ENCODE measurements around the gene CD52.

The CD52 gene

DNA sequence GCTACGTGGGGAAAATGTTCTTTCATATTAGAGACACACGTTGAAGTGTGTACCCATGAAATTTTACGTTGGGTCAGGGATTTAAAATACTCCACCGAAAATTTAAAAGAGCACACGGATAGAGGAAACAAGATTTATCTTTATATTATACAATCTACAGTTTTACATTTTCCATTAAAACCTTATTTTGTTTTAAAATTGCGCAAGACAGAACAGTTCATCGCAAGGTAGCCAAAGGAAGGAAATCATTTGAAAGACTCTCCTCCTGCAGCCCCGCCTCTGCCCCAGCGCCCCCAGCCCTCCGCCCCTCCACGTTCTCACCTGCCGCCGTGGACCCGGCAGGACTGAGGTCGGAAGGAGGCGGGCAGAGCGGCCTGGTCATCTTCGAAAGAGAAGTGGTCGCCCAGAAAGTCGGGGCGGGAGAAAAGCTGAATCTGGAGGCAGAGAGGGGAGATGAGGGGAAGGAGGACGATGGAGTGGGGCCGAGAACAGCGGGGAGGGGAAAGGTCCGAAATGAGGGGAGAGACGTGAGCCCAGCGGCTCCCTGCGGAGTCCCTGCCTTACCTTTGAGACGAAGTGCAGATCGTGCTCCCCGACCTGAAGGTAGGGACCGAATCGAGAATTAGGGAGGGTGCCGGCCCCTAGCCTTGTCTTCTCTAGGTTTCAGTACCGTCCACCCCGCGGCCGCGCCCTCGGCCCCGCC lies 18.2 kb downstream of the CD52 start:
- no peak for DNase-seq (ENCODE audit: low read depth)

DNA sequence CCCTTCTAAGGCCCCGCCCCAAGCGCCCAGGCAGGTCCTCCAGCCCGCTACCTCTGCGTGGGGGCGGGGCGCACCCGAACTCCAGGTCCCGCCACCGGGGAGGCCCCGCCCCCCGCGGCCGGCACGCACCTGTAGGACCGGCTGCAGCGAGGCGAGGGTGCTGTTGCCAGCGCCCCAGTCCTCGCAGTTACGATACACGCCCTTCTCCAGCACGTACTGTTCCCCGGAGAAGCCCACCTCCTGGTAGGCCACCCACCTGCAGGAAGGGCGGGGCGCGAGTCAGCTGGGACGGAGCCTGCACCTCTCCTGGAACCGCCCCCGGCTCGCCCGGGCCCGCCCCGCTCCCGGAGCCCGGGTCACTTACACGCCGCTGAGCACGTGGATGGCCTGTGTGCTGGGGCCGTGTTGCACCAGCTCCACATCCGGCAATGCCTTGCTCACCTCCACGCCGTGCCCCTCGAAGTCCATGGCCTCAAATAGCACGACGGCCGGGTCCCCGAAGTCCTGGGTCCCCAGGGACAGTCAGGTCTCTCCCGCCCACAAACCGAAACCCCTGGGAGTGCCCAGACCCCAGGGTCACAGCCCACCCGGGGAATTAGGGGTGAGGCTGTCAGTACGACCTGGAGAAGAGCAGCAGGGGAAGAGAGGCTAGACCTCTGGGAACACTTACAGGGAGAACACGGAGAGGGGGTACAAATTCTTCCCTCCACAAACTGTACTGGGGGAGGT lies 18.9 kb downstream of the CD52 start:
- DNase-seq (ENCODE audit: low read depth): peak; percentile 76

DNA sequence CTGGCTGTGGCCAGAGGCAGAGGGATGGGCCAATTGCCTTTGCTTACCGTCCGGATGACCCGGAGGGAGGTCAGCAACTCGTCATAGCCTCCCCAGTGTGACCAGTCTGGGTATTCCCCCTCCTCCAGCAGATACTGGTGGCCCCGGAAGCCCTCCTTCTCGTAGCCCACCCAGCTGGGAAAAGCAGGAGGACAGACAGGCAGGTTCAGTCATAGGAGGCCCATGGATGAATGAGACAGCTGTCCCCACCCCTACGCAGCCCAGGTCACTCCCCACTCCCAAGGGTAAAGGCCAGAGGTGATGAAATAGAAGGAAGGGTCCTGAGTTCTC lies 19.4 kb downstream of the CD52 start:
- no peak for DNase-seq (ENCODE audit: low read depth)

DNA sequence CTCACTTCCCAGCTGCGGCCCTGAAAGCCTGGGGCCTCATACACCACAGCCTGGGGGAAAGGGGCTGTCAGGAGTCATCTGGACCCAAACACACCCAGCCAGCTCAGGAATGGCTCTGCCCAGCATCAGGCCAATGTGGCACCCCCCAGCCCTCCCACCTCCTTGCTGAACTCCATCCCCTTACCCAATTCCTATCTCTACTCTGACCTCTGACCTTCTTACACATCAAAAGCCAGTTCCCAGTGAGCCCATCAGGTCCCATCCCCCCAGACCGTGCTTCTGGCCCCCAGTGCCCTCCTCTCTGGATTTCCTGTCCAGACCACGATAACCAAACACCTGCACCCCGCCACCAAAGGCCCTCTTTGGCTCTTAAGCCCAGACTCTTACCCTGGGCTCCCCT lies 19.9 kb downstream of the CD52 start:
- no peak for DNase-seq (ENCODE audit: low read depth)

DNA sequence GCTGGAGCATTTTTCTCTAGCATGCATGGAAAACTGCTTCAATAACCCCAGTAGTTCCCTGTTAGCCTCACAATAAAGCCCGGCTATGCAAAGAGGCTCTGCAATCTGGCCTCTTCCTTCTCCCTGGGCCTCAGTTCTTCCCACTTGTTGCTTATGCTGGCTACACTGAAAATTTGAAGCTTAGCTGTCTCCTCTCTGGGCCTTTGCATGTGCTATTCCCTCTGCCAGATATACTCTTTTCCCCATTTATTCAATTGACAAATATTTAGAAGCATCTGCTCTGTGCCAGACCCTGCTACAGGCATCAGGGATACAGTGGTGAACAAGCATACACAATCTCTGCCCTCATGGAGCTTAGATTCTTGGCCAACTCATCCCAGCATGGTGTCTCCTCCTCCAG lies 20.9 kb downstream of the CD52 start:
- DNase-seq (ENCODE audit: low read depth): no peak

DNA sequence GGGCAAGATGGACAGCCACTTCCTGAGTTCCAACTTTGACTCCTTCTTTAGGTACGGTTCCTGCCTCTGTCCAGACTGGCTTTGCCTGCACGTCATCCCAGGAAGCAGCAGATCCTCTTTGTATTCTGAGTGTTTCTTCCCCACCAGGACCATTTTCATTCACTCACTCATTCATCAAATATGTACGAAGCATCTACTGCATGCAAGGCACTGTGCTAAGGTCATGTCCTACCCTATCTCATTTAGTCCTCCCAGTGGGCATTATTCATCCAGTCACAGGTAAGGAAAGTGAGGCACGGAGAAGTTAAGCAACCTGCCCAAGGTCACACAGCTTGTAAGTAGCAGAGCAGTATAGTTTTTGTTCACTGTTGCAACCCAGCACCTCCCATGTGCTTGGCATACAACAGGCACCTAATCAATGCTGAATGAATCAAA lies 22.3 kb downstream of the CD52 start:
- DNase-seq (ENCODE audit: low read depth): no peak

DNA sequence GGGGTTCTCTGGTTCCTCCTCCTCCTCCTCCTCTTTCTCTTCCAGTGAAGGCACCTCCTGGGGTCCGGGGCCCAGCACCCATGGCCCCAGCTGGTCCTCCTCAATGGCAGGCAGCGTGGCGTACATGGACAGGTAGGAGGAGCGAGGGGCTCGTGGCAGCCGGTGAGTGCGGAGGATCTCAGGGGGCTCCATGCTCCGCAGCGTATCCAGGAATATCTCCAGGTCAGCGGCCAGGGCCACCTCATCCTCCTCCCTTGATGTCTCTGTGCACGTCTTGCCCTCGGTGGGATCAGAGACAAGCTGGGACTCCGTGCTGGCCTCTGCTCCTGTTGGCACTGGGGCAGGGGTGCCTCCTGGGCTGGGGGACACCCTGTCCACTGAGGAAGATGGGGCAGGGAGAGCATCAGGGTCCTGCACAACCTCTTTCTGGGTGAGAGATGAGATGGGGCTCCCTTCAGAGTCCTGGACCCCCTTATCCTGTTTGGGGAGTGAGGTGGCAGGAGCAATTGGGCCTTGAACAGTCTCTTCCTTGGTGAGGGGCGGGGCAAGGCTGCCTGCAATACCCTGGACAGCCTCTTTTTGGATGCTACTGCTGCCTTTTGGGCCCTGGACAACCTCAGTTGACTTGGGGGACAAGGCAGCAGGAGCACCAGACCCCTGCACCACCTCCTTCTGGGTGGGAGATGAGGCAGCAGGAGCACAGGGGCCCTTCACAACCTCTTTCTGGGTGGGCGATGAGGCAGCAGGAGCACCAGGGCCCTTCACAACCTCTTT lies 26.6 kb downstream of the CD52 start:
- no peak for DNase-seq (ENCODE audit: low read depth)

DNA sequence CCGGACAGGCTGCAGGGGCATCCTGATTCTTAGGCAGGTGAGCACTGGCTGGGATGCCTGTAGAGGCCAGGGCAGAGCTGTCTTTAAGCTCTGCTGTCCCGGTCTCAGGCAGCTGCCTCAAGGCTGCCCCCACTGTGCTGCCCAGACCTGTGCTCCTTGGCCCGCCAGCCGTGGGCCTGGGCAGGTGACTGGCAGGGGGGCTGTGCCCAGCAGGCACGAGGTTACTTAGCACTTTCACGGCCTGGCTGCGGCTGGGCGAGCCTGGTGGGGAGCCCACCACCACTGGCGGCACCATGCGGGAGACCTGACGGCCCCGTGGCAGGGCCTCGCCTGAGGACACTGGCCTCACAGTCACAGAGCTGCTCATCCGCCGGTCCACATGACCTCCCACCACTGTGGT lies 28.0 kb downstream of the CD52 start:
- DNase-seq (ENCODE audit: low read depth): no peak

DNA sequence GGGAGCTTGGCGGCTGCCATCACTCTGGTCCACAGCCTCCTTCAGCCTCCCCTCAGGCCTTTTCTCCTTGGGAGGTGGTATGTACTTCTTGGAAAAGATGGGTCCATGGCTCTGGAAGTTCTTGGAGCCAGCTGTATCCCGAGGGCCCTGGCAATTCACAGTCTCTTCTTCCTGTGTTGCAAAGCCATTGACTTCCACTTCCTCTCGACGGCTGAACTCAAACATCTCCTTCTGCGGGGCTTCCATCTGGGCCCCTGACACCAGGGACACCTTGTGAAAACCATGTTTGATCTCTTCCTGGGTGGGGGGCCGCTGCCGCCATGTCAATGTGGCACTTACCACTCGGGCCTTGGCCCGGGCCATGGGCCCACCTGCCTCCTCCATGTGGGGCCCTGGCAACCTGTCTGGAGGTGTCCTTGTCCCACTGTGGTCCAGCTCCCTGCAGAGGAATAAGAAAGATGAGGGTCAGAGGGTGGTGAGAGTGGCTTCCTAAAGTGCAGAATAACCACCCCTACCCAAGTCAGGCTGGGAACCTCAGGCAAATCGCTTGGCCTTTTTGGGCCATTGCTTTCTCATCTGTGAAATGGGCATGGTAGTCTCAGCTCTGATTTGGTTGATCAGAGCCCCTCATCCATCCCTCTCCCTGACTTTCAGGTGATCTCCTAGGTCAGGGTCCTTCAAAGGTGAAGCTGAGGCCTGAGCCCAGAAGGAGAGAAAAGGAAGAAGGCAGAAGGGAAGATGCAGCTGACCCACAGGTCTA lies 28.7 kb downstream of the CD52 start:
- DNase-seq (ENCODE audit: low read depth): no peak

DNA sequence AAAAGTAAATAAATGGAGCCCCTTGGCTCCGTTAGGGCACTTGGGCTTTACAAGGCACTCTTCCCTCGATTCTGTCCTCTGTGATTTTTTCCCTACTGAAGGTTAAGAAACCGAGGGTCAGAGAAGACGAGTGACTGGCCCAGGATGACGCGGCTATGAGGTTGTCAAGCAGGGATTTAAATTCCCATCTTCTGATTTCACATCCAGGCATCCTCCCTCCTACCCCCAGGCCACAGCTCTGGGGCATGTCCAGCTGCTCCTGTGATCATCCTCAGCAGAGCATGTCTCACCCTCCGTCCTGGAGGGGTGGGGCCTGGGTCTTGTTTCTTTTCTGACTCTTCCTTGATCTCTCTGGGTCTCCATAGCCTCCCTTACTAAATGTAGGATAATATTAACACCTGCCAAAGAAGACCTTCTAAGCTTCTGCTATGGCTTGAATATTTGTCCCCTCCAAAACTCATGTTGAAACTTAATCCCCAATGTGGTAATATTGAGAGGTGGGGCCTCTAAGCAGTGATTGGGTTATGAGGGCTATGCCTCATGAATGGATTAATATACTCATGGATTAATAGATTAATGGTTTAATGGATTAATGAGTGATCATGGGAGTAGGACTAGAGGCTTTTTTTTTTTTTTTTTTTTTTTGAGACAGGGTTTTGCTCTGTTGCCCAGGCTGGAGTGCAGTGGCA lies 31.6 kb downstream of the CD52 start:
- no peak for DNase-seq (ENCODE audit: low read depth)

DNA sequence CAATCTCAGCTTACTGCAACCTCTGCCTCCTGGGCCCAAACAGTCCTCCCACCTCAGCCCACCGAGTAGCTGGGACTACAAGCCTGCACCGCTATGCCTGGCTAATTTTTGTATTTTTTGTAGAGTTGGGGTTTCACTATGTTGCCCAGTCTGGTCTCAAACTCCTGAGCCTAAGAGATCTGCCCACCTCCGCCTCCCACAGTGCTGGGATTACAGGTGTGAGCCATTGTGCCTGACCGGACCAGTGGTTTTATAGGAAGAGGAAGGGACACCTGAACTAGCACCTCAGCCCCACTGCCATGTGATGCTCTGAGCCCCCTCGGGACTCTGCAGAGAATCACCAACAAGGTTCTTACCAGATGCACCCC lies 32.1 kb downstream of the CD52 start:
- DNase-seq (ENCODE audit: low read depth): no peak

DNA sequence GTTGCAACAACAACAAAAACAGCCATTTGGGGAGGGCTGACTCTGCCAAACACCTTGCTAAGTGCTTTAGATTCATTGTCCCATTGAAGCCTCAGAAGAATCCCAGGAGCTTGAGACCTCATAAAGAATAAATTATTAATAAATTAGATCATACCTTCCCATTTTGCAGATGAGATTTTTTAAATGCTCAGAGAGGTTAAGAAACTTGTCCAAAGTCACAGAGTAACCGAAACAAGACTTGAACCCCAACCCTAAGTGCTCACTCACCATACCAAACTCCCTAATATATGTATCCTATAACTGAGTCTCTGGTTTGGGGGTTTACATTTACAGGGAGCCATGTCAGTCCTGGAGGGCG lies 32.6 kb downstream of the CD52 start:
- DNase-seq (ENCODE audit: low read depth): no peak

DNA sequence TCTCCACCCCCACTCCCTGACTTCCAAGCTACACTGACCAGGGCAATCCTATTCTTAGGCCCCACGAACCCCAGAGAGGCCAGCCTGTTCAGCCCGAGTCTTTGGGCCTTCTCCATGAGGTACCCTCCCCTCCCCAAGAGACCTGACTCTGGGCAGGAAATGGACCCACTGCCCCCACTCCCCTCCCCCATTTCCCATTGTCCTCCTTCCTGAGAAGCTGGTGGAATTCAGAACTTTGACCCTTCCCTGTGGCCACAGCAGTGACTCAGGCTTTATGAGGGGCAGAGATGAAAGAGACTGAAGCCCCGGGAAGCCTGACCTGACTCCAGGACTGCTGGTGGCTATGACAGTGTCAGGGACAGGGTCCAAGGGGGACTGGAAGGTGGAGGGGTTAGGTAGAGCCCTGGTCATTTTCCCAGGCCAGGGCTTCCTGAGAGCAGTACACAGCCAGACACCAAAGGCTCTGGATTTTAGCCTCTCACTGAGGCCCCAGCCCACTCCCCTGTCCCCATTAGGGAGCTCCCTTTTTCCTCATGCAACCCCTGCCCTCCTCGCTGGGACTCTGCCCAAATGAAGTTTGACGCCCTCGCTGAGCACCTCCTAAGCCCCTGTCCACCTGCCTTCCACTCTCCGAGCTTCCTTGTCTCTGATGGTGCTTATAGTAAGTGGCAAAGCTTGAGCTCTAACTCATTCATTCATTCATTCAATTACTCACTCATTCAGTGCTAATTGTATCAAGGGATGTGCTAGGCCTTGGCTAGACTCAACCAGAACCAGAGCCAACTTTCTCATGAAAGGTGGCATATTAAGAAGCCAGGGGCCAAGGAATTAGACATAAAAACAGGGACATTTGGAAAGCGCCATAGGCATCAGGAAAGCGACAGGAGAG lies 33.2 kb downstream of the CD52 start:
- no peak for DNase-seq (ENCODE audit: low read depth)

DNA sequence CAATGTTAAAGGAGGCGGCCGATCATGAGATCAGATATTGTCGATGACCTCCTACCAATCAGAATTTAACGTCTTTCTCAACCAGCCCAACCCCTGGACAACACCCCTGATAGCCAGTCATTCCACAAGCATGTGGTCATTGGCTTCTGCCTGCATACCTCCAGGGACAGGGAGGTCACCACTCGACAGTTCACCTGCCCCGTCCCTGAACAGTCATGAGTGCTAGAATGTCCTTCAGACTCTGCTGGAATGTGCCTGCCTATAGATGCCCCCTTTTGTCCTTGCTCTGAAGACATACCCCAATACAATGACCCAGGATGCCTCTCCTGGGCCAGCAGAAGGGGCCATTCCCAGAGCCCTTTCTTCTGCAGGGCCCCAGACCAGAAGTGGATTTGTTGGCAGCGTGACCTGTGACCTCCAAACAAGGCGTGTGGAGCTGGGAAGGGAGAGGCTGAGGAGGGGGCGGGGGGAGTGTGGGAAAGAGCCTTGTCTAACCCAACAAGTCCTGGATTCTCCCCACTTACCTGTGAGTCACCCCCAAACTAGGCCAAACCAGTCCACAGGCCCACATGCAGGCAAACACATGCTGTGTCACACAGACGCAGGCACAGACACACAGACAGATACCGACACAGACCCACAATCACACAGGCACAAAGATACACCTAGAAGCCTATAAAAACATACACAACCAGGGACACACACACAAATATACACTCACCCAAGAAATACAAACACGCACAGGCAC lies 34.0 kb downstream of the CD52 start:
- no peak for DNase-seq (ENCODE audit: low read depth)

DNA sequence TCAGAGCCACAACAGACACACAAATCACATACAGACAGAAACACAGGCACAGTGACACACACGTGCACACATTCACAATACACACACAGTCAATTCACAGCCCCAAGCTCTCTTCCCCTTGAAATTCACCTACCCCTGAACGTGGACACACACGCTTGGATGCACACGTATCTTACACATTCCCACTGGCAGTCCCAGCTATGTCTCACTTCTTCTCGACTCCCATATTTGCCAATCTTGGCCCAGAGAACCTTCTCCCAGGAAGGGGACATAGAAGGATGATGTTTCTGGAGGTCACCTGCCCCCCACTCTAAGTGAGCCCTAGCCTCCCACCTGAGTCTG lies 34.6 kb downstream of the CD52 start:
- no peak for DNase-seq (ENCODE audit: low read depth)

DNA sequence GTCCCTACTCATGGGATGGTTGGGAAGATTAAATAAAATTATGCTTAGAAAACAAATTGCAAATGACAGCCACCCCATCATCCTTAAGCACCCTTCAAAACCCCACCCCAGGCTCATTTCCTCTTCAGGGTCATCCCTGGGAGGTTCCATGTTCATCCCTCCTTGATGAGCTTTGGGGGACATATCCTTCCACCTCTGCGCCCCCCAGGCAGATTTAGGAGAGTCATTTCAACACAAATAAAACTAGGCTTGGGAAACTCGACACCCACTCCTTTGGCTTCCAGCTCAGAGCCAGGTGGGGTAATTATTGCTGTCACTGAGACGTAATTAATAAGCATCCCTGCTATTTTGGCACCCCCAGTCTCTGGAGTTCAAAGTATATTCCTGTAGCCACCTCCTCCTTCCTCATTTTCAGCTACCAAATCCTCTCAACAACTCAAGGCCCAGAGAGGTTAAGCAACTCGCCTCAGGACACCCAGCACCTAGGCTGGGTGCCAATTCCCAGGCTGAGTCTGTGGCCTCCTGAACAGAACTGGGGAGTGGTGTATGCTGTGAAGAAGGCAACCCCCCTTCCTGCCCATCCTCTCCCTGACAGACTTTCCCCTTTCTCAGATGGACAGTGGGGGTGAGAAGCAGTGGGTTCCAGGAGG lies 35.6 kb downstream of the CD52 start:
- DNase-seq (ENCODE audit: low read depth): no peak

DNA sequence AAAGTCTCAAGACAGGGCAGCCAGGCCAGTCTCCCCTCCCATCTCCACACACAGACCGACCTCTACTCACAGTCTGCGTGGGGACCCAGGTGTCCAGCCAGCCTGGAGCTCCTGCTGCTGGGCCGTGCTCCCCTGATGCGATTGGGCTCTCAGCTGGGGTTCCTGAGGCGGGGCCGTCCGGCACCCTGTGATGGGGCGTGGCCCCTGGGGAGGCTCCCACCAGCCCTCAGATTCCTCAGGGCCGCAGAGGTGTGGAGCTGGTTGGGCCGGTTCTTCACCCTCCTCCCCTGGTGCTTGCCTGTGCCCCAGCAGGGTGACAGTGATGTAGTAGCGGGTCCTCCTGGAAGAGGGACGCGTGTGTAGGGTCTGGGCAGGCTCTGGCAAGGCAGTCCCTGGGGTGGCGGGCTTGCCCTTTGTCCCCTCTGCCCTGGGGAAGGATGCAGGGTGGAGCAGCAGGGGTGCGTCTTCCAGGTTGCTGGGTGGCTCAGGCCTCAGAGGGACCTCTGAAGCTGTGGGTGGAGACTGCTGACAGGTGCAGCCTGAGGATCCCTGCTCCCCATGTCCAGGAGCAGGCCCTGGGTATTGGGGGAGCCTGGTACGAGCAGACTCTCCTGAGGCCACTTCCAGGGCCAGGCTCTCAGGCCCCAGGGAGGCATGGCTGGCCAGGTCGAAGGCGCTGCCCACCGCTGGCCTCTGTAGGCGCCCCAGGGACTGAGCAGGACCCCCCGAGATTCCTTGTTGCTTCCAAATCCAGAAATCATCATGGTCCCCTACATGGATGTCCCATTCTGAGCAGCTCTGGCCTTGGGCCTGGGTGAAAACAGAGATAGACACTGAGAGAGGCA lies 36.4 kb downstream of the CD52 start, which contains the start of gene CRYBG2:
CRYBG2 (minus strand) TSS at position 155 of the 845 bp plus-strand sequence. CDS start 7,473 bp downstream, outside the sequence.
- DNase-seq (ENCODE audit: low read depth): no peak

DNA sequence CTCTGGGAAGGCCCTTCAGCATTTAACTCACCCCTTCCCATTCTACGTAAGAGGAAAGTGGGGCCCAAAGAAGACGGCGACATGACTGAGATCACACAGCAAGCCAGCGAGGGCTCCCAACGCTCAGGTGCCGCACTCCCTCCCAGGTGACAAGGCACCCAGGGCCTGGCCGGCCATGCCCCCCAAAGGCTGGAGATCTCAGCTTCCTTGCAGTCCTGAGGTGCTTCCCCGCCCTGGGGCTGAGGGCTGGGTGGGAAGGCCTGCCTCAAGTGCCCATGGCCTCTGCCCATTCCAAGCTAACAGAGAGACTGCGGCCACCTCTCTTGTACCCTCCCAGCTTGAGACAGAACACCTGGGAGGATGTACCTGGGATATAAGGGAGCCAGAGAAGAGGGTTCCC lies 37.2 kb downstream of the CD52 start:
- DNase-seq (ENCODE audit: low read depth): no peak

DNA sequence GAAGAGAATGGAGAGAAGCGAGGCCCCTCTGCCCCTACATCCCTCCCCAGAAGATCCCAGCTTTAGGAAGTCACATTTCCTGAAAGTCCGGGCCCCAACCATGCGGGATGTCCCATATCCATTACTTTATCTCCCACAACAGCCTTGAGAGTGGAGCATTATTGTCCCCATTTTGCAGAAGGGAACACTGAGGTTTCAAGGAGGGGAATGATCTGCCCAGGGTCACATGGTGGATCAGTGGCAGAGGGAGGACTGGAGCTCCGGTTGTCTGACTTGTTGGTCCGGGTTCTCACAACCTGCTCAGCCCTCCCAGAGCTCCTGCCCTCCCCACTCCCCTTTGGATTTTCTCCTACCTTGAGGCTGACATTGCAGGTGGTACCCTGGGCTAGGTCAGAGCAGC lies 38.3 kb downstream of the CD52 start:
- no peak for DNase-seq (ENCODE audit: low read depth)
